GM12878 (cell line): ENCODE measurements around the gene SCNN1B.

Source experiments
- HDAC2 ChIP-seq: fragments of 200-600 bp; sonication (generic); IDR thresholded peaks from 2 replicates; pipeline ENCODE4 v1.6.1; 2017
- JUND ChIP-seq: IDR thresholded peaks from 2 replicates; pipeline ENCODE4 v1.6.1; 2012; ENCODE audit warnings: low read depth, mild to moderate bottlenecking, low read length, improper control_type of control experiment, moderate library complexity
- MTA3 ChIP-seq: IDR thresholded peaks from 2 replicates; pipeline ENCODE4 v1.6.1; 2012; ENCODE audit warnings: low read length, inconsistent platforms, borderline replicate concordance
- SP1 ChIP-seq: IDR thresholded peaks from one replicate; pipeline ENCODE4 v1.6.1; 2011; ENCODE audit warnings: low read depth, low read length
- SPI1 ChIP-seq: IDR thresholded peaks from 2 replicates; pipeline ENCODE4 v1.6.1; 2011; ENCODE audit warnings: low read depth, mild to moderate bottlenecking, low read length, moderate library complexity, borderline replicate concordance; ENCODE audit not compliant: insufficient read depth
- ZNF207 ChIP-seq: fragments of 450-650 bp; IDR thresholded peaks from 2 replicates; pipeline ENCODE4 v1.6.1; 2014; ENCODE audit warnings: antibody characterized with exemption, mild to moderate bottlenecking, borderline replicate concordance
- TF ChIP-seq, protein P1 (sequence below), 3 experiments: IDR thresholded peaks in 2 of 3; conservative IDR thresholded peaks in 1 of 3; 2 replicates each; pipeline ENCODE4 v1.5.1; 2011; ENCODE audit warnings: low read depth in 3 of 3, low read length in 3 of 3, mild to moderate bottlenecking in 3 of 3, control low read depth in 2 of 3, moderate library complexity in 2 of 3, inconsistent platforms in 1 of 3, mixed read lengths in 1 of 3; ENCODE audit not compliant: control insufficient read depth in 2 of 3, insufficient read depth in 1 of 3; ENCODE audit errors: extremely low read depth in 1 of 3

- TF ChIP-seq, protein P1, sequence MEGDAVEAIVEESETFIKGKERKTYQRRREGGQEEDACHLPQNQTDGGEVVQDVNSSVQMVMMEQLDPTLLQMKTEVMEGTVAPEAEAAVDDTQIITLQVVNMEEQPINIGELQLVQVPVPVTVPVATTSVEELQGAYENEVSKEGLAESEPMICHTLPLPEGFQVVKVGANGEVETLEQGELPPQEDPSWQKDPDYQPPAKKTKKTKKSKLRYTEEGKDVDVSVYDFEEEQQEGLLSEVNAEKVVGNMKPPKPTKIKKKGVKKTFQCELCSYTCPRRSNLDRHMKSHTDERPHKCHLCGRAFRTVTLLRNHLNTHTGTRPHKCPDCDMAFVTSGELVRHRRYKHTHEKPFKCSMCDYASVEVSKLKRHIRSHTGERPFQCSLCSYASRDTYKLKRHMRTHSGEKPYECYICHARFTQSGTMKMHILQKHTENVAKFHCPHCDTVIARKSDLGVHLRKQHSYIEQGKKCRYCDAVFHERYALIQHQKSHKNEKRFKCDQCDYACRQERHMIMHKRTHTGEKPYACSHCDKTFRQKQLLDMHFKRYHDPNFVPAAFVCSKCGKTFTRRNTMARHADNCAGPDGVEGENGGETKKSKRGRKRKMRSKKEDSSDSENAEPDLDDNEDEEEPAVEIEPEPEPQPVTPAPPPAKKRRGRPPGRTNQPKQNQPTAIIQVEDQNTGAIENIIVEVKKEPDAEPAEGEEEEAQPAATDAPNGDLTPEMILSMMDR (IDR thresholded peaks at IDR 0.05 in 2 of 3, conservative IDR thresholded peaks at IDR 0.05 in 1 of 3; ENCODE audit: control insufficient read depth in 2 of 3, extremely low read depth in 1 of 3, insufficient read depth in 1 of 3, low read depth in 3 of 3, low read length in 3 of 3) = no peak
- TF ChIP-seq MTA3 (no peak), SP1 (no peak), ZNF207 (no peak), SPI1 (no peak), HDAC2 (no peak), JUND (no peak)
Measured at GRCh38 chr16:23373436-23374219, 71.5 kb downstream of the SCNN1B start.
